Neural cell (in vitro differentiated cells): ENCODE data around the gene REV1.

Experiments
- EP300 ChIP-seq: fragments of 450-650 bp; conservative IDR thresholded peaks from 2 replicates; pipeline ENCODE4 v1.6.1; 2014; ENCODE audit warnings: antibody characterized with exemption, mild to moderate bottlenecking, moderate library complexity; ENCODE audit not compliant: poor library complexity, severe bottlenecking
- EZH2 ChIP-seq: fragments of 200-600, 300-800 bp; shearing (Covaris generic), sonication (generic); IDR thresholded peaks from 2 replicates; pipeline ENCODE4 v1.6.1; 2014; ENCODE audit warnings: antibody characterized with exemption, low read length, borderline replicate concordance, mild to moderate bottlenecking; ENCODE audit not compliant: insufficient read depth, poor library complexity, severe bottlenecking
- MXI1 ChIP-seq: fragments of 450-650 bp; conservative IDR thresholded peaks from 2 replicates; pipeline ENCODE4 v1.6.1; 2014; ENCODE audit warnings: antibody characterized with exemption, mild to moderate bottlenecking; ENCODE audit not compliant: poor library complexity, severe bottlenecking
- POLR2AphosphoS5 ChIP-seq: IDR thresholded peaks from 2 replicates; pipeline ENCODE4 v1.6.1; 2012
- RAD21 ChIP-seq: fragments of 450-650 bp; conservative IDR thresholded peaks from 2 replicates; pipeline ENCODE4 v1.6.1; 2014; ENCODE audit warnings: antibody characterized with exemption, mild to moderate bottlenecking, moderate library complexity
- TAF1 ChIP-seq: IDR thresholded peaks from 2 replicates; pipeline ENCODE4 v1.6.1; 2012; ENCODE audit warnings: low read depth
- TF ChIP-seq, protein P1 (sequence below): fragments of 450-650 bp; IDR thresholded peaks from 2 replicates; pipeline ENCODE4 v1.5.1; 2014; ENCODE audit warnings: antibody characterized with exemption, mild to moderate bottlenecking, moderate library complexity; ENCODE audit not compliant: poor library complexity, severe bottlenecking

DNA sequence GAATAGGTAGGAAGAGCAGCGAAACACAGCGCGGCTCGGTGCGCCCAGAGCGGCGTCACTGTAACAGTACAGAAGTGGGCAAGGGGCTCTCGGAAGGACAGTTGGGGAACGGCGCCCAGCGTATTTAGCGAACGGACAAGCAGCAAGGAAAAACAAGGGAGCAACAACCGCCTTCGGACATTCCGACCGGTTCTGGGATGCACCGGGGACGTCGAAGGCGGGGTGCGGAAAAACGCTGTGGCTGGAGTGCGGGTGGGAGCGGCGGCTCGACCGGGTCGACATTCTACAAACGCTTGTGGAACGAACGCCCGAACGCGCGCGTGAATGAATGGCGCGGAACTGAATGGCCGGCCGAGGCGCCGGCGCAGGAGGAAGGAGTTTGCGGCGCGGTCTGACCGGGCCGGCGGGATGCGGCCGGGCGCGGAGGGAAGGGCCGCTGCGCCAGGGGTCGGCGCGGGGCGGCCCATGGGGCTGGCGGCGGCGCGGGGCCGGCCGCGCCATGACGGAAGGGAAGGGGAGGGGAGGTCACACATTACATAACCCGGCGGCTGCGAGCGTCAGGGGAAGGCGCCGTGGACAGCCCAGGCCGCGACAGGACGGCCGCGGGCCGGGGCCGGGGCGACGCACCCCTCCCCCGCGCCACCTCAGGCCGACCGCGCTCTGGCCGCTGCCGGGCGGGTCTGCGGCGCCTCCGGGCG, 605 bp downstream of the REV1 start:
- TF ChIP-seq EP300 (no peak), EZH2 (no peak), TAF1 (peak; percentile 39), RAD21 (no peak), POLR2AphosphoS5 (no peak), MXI1 (no peak)
- TF ChIP-seq, protein P1, sequence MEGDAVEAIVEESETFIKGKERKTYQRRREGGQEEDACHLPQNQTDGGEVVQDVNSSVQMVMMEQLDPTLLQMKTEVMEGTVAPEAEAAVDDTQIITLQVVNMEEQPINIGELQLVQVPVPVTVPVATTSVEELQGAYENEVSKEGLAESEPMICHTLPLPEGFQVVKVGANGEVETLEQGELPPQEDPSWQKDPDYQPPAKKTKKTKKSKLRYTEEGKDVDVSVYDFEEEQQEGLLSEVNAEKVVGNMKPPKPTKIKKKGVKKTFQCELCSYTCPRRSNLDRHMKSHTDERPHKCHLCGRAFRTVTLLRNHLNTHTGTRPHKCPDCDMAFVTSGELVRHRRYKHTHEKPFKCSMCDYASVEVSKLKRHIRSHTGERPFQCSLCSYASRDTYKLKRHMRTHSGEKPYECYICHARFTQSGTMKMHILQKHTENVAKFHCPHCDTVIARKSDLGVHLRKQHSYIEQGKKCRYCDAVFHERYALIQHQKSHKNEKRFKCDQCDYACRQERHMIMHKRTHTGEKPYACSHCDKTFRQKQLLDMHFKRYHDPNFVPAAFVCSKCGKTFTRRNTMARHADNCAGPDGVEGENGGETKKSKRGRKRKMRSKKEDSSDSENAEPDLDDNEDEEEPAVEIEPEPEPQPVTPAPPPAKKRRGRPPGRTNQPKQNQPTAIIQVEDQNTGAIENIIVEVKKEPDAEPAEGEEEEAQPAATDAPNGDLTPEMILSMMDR, result no peak
